Dermis blood vessel endothelial cell (primary cell): ENCODE measurements around the gene CAMK1. TPM values are rescaled to one million over a fixed set of nuclear protein-coding genes. Genes with fewer than 3 reads are reported as not detected.

ENCODE experiments used
- DNase-seq: peaks from one replicate; pipeline ENCODE4 v3.0.0; 2010
- total RNA-seq: library from RNA; depleted of rRNA; stranded (reverse); fragments of >200 nt; gene quantifications from 2 replicates; pipeline ENCODE4 v1.2.3, GENCODE V29; 2014

CAMK1 gene
- total RNA-seq, 1 donor from 2014 or later = 34.7 TPM

GRCh38 chr3:9732740-9733115, 37.0 kb downstream of the CAMK1 start:
- peak; percentile 30 for DNase-seq

- DNase-seq = peak; percentile 47
Measured at GRCh38 chr3:9732080-9732739, 37.5 kb downstream of the CAMK1 start.

- peak; percentile 100 for DNase-seq
Measured at GRCh38 chr3:9731206-9732079, 38.3 kb downstream of the CAMK1 start, which contains the start of gene BRPF1. Gene BRPF1 (plus strand): TSS chr3:9731735. CDS start chr3:9734141, 2,406 bp downstream.

- no peak for DNase-seq
Measured at GRCh38 chr3:9730657-9731205, 39.0 kb downstream of the CAMK1 start.

GRCh38 chr3:9729419-9729818, 40.3 kb downstream of the CAMK1 start:
- DNase-seq = no peak

- DNase-seq = no peak
Measured at GRCh38 chr3:9727743-9728142, 42.0 kb downstream of the CAMK1 start.

GRCh38 chr3:9727041-9727595, 42.6 kb downstream of the CAMK1 start:
- peak; percentile 33 for DNase-seq

- no peak for DNase-seq
Measured at GRCh38 chr3:9725775-9726515, 43.8 kb downstream of the CAMK1 start.

- no peak for DNase-seq
Measured at GRCh38 chr3:9721700-9722060, 48.1 kb downstream of the CAMK1 start.

GRCh38 chr3:9721015-9721699, 48.6 kb downstream of the CAMK1 start:
- DNase-seq = no peak

GRCh38 chr3:9718118-9718517, 51.6 kb downstream of the CAMK1 start:
- DNase-seq = no peak

GRCh38 chr3:9717563-9717962, 52.2 kb downstream of the CAMK1 start:
- no peak for DNase-seq

- no peak for DNase-seq
Measured at GRCh38 chr3:9716801-9717555, 52.8 kb downstream of the CAMK1 start.

- DNase-seq = peak; percentile 93
Measured at GRCh38 chr3:9715764-9716437, 53.8 kb downstream of the CAMK1 start.

- DNase-seq = no peak
Measured at GRCh38 chr3:9715136-9715535, 54.6 kb downstream of the CAMK1 start.

GRCh38 chr3:9713142-9713541, 56.6 kb downstream of the CAMK1 start:
- DNase-seq = no peak

GRCh38 chr3:9712415-9712814, 57.3 kb downstream of the CAMK1 start:
- no peak for DNase-seq

GRCh38 chr3:9710174-9710739, 59.5 kb downstream of the CAMK1 start:
- no peak for DNase-seq
